ENCODE measurements around the gene IGSF21.

DNA sequence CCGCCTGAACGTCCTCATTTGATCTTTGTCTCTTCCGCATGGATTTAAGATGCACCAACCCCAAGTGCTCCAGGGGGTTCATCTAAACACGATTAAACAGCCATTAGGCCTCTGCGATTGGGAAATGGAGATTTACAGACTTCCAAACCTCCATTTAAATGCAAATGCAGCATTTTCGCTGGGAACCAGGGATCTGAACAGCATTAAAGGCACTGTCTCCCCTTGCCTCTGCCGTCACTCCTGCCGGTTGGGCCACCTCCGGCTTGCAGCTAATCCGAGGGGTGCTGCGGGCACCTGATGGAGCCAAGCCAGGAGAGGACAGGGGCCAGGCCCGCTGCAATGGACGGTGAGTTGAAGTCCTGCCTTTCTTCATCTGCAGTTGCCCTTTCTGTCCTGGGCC, 302.8 kb downstream of the IGSF21 start:
- TF ChIP-seq, protein P1, sequence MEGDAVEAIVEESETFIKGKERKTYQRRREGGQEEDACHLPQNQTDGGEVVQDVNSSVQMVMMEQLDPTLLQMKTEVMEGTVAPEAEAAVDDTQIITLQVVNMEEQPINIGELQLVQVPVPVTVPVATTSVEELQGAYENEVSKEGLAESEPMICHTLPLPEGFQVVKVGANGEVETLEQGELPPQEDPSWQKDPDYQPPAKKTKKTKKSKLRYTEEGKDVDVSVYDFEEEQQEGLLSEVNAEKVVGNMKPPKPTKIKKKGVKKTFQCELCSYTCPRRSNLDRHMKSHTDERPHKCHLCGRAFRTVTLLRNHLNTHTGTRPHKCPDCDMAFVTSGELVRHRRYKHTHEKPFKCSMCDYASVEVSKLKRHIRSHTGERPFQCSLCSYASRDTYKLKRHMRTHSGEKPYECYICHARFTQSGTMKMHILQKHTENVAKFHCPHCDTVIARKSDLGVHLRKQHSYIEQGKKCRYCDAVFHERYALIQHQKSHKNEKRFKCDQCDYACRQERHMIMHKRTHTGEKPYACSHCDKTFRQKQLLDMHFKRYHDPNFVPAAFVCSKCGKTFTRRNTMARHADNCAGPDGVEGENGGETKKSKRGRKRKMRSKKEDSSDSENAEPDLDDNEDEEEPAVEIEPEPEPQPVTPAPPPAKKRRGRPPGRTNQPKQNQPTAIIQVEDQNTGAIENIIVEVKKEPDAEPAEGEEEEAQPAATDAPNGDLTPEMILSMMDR (IDR thresholded peaks at IDR 0.05) = no peak
- TF ChIP-seq POLR2A (IDR thresholded peaks at IDR 0.05) (no peak), POLR2AphosphoS5 (IDR thresholded peaks at IDR 0.05; ENCODE audit: insufficient read depth in 1 of 2, low read depth in 1 of 2) (no peak)

Measured in vagina (tissue), 2 donors.